SK-N-SH treated with all-trans-retinoic acid at 6 μM for 48 hours (cell line): ENCODE data around the gene TMC3.

Experiments
- ARNTL ChIP-seq: fragments of 450-650 bp; formaldehyde crosslinking; IDR thresholded peaks from 2 replicates; pipeline ENCODE4 v1.5.0; 2020; ENCODE audit warnings: low read depth, mild to moderate bottlenecking, moderate library complexity, borderline replicate concordance
- BACH2 ChIP-seq: fragments of 250-450 bp; sonication (Bioruptor Pico); IDR thresholded peaks from 2 replicates; pipeline ENCODE4 v1.9.0; 2021; ENCODE audit warnings: mild to moderate bottlenecking, borderline replicate concordance
- CSDC2 ChIP-seq: fragments of 250-450 bp; sonication (Bioruptor Pico); IDR thresholded peaks from 2 replicates; pipeline ENCODE4 v1.5.0; 2020; ENCODE audit warnings: mild to moderate bottlenecking, moderate library complexity
- ESRRG ChIP-seq: fragments of 250-450 bp; sonication (Bioruptor Pico); IDR thresholded peaks from 2 replicates; pipeline ENCODE4 v1.6.1; 2021; ENCODE audit warnings: mild to moderate bottlenecking
- GLIS3 ChIP-seq: fragments of 250-450 bp; sonication (Bioruptor Pico); IDR thresholded peaks from 2 replicates; pipeline ENCODE4 v1.5.0; 2020; ENCODE audit warnings: mild to moderate bottlenecking, moderate library complexity
- ISL1 ChIP-seq: fragments of 250-450 bp; sonication (Bioruptor Pico); IDR thresholded peaks from 2 replicates; pipeline ENCODE4 v2.1.2; 2022; ENCODE audit warnings: mild to moderate bottlenecking, moderate library complexity
- OSR1 ChIP-seq: fragments of 250-450 bp; sonication (Bioruptor Pico); IDR thresholded peaks from 2 replicates; pipeline ENCODE4 v1.8.0; 2022; ENCODE audit warnings: moderate library complexity, mild to moderate bottlenecking, inconsistent platforms
- POU6F1 ChIP-seq: fragments of 250-450 bp; sonication (Bioruptor Pico); IDR thresholded peaks from 2 replicates; pipeline ENCODE4 v1.8.0; 2021; ENCODE audit warnings: low read depth, mild to moderate bottlenecking, moderate library complexity, borderline replicate concordance
- RARB ChIP-seq: fragments of 250-450 bp; sonication (Bioruptor Pico); IDR thresholded peaks from 2 replicates; pipeline ENCODE4 v1.8.0; 2021; ENCODE audit warnings: mild to moderate bottlenecking, moderate library complexity
- SNAI2 ChIP-seq: fragments of 250-450 bp; sonication (Bioruptor Pico); IDR thresholded peaks from 2 replicates; pipeline ENCODE4 v1.5.0; 2020; ENCODE audit warnings: mild to moderate bottlenecking, moderate library complexity
- ZFP3 ChIP-seq: fragments of 250-450 bp; sonication (Bioruptor Pico); IDR thresholded peaks from 2 replicates; pipeline ENCODE4 v1.5.0; 2020; ENCODE audit warnings: mild to moderate bottlenecking, moderate library complexity
- ZNF70 ChIP-seq: fragments of 450-650 bp; formaldehyde crosslinking; IDR thresholded peaks from 2 replicates; pipeline ENCODE4 v1.5.0; 2020; ENCODE audit warnings: mild to moderate bottlenecking, moderate library complexity
- ZNF8 ChIP-seq: fragments of 450-650 bp; formaldehyde crosslinking; IDR thresholded peaks from 2 replicates; pipeline ENCODE4 v1.5.0; 2020; ENCODE audit warnings: mild to moderate bottlenecking, moderate library complexity
- TF ChIP-seq, protein P1 (sequence below): fragments of 250-450 bp; sonication (Bioruptor Pico); IDR thresholded peaks from 2 replicates; pipeline ENCODE4 v1.8.0; 2020; ENCODE audit warnings: mild to moderate bottlenecking, moderate library complexity, borderline replicate concordance

- TF ChIP-seq ZNF70 (CRISPR knock-in tag) (no peak), ZFP3 (CRISPR knock-in tag) (no peak), ARNTL (no peak), CSDC2 (no peak), RARB (CRISPR knock-in tag) (no peak), ZNF8 (CRISPR knock-in tag) (no peak), BACH2 (CRISPR knock-in tag) (no peak), POU6F1 (CRISPR knock-in tag) (no peak), ISL1 (CRISPR knock-in tag) (no peak), GLIS3 (no peak), SNAI2 (CRISPR knock-in tag) (no peak), ESRRG (CRISPR knock-in tag) (no peak), OSR1 (CRISPR knock-in tag) (no peak)
- TF ChIP-seq, protein P1, sequence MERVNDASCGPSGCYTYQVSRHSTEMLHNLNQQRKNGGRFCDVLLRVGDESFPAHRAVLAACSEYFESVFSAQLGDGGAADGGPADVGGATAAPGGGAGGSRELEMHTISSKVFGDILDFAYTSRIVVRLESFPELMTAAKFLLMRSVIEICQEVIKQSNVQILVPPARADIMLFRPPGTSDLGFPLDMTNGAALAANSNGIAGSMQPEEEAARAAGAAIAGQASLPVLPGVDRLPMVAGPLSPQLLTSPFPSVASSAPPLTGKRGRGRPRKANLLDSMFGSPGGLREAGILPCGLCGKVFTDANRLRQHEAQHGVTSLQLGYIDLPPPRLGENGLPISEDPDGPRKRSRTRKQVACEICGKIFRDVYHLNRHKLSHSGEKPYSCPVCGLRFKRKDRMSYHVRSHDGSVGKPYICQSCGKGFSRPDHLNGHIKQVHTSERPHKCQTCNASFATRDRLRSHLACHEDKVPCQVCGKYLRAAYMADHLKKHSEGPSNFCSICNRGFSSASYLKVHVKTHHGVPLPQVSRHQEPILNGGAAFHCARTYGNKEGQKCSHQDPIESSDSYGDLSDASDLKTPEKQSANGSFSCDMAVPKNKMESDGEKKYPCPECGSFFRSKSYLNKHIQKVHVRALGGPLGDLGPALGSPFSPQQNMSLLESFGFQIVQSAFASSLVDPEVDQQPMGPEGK (CRISPR knock-in tag): no peak
These were observed 60.3 kb downstream of the TMC3 start for GRCh38 chr15:81313686-81314085.
